ENCODE data around the gene PARP2. TPM values are rescaled to one million over a fixed set of nuclear protein-coding genes. Genes with fewer than 3 reads are reported as not detected.

PARP2 gene
- total RNA-seq, 4 donors from 2014 or later, result 4.4 to 96.5 (median 9.1) TPM

DNA sequence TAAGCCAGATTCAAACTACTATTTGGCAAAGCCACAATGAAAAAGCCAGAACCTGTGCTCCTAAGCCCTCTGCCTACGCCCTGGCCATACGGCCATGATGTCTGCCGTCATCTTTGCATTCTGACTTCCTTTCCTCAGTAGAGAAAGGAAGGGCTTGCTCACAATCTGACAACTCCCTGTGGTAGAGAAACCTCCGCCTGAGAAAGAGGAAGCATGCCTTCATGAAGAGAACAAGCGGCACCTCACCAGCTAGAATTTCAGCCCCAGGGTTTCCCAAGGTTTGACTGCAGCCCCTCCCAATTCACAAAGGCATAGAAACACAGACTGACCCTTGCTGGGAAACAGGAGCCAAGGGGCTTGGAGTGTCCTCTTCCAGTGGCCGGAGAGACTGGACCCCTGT is 44.1 kb downstream of the PARP2 start:
- WGBS, 2 donors (ENCODE audit: low coverage in 1 of 2), result 77 to 80% methylated on average over 1 to 6 of the region's 6 CpGs
- no peak for DNase-seq
- in situ Hi-C loops (cut with MboI; ENCODE audit: low pct_ligation_motif_present in 1 of 4, low pct_unique_long_range_greater_than_20kb in 1 of 4, low sequenced_read_pairs in 3 of 4), result no loop called here
- H3K27me3 ChIP-seq, result no peaks in the 10 kb centered on the region
- H3K36me3 ChIP-seq, result peaks cover 0 to 94% (median 46%) of the 10 kb centered on the region in 4 donors
- no peak overlapping the region for H3K27ac ChIP-seq
- TF ChIP-seq, protein P1, sequence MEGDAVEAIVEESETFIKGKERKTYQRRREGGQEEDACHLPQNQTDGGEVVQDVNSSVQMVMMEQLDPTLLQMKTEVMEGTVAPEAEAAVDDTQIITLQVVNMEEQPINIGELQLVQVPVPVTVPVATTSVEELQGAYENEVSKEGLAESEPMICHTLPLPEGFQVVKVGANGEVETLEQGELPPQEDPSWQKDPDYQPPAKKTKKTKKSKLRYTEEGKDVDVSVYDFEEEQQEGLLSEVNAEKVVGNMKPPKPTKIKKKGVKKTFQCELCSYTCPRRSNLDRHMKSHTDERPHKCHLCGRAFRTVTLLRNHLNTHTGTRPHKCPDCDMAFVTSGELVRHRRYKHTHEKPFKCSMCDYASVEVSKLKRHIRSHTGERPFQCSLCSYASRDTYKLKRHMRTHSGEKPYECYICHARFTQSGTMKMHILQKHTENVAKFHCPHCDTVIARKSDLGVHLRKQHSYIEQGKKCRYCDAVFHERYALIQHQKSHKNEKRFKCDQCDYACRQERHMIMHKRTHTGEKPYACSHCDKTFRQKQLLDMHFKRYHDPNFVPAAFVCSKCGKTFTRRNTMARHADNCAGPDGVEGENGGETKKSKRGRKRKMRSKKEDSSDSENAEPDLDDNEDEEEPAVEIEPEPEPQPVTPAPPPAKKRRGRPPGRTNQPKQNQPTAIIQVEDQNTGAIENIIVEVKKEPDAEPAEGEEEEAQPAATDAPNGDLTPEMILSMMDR (IDR thresholded peaks at IDR 0.05), result no peak
- TF ChIP-seq POLR2A (IDR thresholded peaks at IDR 0.05) (no peak), EP300 (IDR thresholded peaks at IDR 0.05; ENCODE audit: low read depth) (no peak), POLR2AphosphoS5 (IDR thresholded peaks at IDR 0.05) (no peak)
- H3K9me3 ChIP-seq, result no peaks in the 10 kb centered on the region
- no peaks in the 10 kb centered on the region for H3K4me1 ChIP-seq
- intact Hi-C loops (cut with DNase I; ENCODE audit: low total_unique reads), result no loop called here
- no peak overlapping the region for H3K4me3 ChIP-seq

DNA sequence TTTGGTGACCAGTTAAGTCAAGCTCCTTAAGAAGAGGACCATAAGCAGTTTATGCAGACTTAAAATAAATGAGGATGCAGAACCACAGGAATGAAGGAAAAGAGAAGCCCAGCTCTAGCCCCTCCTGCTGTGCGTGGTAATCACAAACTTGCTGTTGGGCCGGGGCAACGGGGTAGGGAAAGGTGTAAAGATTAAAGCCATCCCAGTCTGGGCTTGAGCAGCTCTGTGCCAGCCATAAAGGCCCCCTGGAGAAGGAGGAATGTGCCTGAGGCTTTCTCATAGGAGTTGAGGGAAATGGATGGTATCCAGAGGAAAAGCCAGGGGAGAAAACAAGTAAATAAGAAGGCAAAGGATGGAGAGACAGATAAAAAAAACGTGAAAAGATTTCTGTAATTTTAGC is 44.7 kb downstream of the PARP2 start:
- peaks cover 0 to 93% (median 45%) of the 10 kb centered on the region in 4 donors for H3K36me3 ChIP-seq
- no peaks in the 10 kb centered on the region for H3K27me3 ChIP-seq
- H3K9me3 ChIP-seq, result no peaks in the 10 kb centered on the region
- intact Hi-C loops (cut with DNase I; ENCODE audit: low total_unique reads), result no loop called here
- H3K27ac ChIP-seq, result no peak overlapping the region
- TF ChIP-seq, protein P1 (IDR thresholded peaks at IDR 0.05), result no peak
- no peak for TF ChIP-seq POLR2A (IDR thresholded peaks at IDR 0.05)
- 74 to 82% methylated on average over 4 of the region's 4 CpGs for WGBS, 2 donors (ENCODE audit: low coverage in 1 of 2)
- in situ Hi-C loops (cut with MboI; ENCODE audit: low pct_ligation_motif_present in 1 of 4, low pct_unique_long_range_greater_than_20kb in 1 of 4, low sequenced_read_pairs in 3 of 4), result no loop called here
- H3K4me1 ChIP-seq, result no peaks in the 10 kb centered on the region
- DNase-seq, result no peak
- H3K4me3 ChIP-seq, result no peak overlapping the region

DNA sequence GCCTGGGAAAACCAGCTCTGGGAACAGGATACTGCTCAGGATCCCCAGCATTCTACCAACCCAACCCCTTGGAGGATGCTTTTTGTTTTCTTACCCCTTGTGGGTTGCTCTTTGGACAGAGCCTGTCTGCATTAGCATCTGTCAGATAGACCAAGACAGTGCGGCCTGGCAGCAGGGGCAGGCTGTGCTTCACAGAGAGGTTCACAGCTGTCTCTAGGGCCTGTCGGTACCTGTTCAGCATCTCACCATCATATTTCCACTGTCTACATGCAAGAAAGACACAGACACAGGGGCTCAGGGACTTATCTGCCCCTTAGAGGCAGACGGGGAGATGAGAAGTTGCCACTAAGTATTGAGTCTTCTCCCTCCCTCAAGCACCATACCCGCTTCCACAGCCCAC is 48.1 kb downstream of the PARP2 start:
- no peaks in the 10 kb centered on the region for H3K9me3 ChIP-seq
- TF ChIP-seq, protein P1 (IDR thresholded peaks at IDR 0.05), result no peak
- TF ChIP-seq POLR2AphosphoS5 (IDR thresholded peaks at IDR 0.05) (no peak), EP300 (IDR thresholded peaks at IDR 0.05; ENCODE audit: low read depth) (no peak), POLR2A (IDR thresholded peaks at IDR 0.05) (no peak)
- H3K27ac ChIP-seq, result no peak overlapping the region
- intact Hi-C loops (cut with DNase I; ENCODE audit: low total_unique reads), result no loop called here
- no peak overlapping the region for H3K4me3 ChIP-seq
- in situ Hi-C loops (cut with MboI; ENCODE audit: low pct_ligation_motif_present in 1 of 4, low pct_unique_long_range_greater_than_20kb in 1 of 4, low sequenced_read_pairs in 3 of 4), result no loop called here
- no peaks in the 10 kb centered on the region for H3K27me3 ChIP-seq
- H3K36me3 ChIP-seq, result peaks cover 0 to 88% (median 42%) of the 10 kb centered on the region in 4 donors
- WGBS, 2 donors (ENCODE audit: low coverage in 1 of 2), result 100% methylated on average over 3 to 4 of the region's 4 CpGs
- H3K4me1 ChIP-seq, result no peaks in the 10 kb centered on the region
- DNase-seq, result no peak

DNA sequence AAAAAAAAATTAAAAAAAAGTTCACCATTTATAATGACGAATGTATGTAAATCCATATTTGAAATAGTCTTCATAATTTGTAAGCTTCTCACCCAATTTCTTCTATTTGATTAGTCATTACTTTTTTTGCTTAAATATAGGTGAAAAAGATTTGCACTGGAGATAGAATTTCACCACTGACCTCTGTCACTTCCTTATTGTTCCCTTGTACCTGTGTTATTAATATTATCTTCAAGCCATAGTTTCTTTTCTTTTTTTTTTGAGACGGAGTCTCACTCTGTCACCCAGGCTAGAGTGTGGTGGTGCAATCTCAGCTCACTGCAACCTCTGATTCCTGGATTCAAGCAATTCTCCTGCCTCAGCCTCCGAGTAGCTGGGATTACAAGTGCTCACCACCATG is 54.1 kb downstream of the PARP2 start:
- peaks cover 0 to 80% (median 33%) of the 10 kb centered on the region in 4 donors for H3K36me3 ChIP-seq
- WGBS, 2 donors (ENCODE audit: low coverage in 1 of 2), result 81 to 91% methylated on average over 2 to 3 of the region's 3 CpGs
- intact Hi-C loops (cut with DNase I; ENCODE audit: low total_unique reads), result no loop called here

More for the DNA sequence above, 54.1 kb downstream of the PARP2 start:
- H3K27me3 ChIP-seq, result no peaks in the 10 kb centered on the region
- in situ Hi-C loops (cut with MboI; ENCODE audit: low pct_ligation_motif_present in 1 of 4, low pct_unique_long_range_greater_than_20kb in 1 of 4, low sequenced_read_pairs in 3 of 4), result no loop called here
- H3K9me3 ChIP-seq, result no peaks in the 10 kb centered on the region
- TF ChIP-seq, protein P1 (IDR thresholded peaks at IDR 0.05), result no peak
- TF ChIP-seq EP300 (IDR thresholded peaks at IDR 0.05; ENCODE audit: low read depth), result no peak
- no peak for TF ChIP-seq POLR2AphosphoS5 (IDR thresholded peaks at IDR 0.05)
- no peak for TF ChIP-seq POLR2A (IDR thresholded peaks at IDR 0.05)
- H3K4me1 ChIP-seq, result no peaks in the 10 kb centered on the region
- H3K4me3 ChIP-seq, result no peak overlapping the region
- DNase-seq, result no peak
- H3K27ac ChIP-seq, result no peak overlapping the region

Measured in transverse colon (tissue), 4 donors.